HCT116 (cell line): ENCODE measurements around the gene ZNF546. TPM values are rescaled to one million over a fixed set of nuclear protein-coding genes. Genes with fewer than 3 reads are reported as not detected.

Experiments
- ATAC-seq: fragments of 200-7000 bp; cut with Tn5 transposase; 2 replicates; pipeline ENCODE4 v1.9.1; 2020; ENCODE audit warnings: mild to moderate bottlenecking, moderate library complexity
- BruUV-seq: library from RNA; stranded (reverse); fragments of 400-500 nt; replicated peaks from 2 replicates; lab custom pipeline; 2021; lab: Mats Ljungman, UMichigan
- CTCF ChIA-PET: fragments of 300-600 bp; sonication (Branson Sonifier 250); formaldehyde crosslinking; loops from one replicate; lab custom pipeline; 2021; ENCODE audit warnings: antibody characterized with exemption; lab: Charles Lee
- POLR2A ChIA-PET: fragments of 300-600, 350-600 bp; sonication (Branson Sonifier 250); formaldehyde crosslinking; loops from one replicate; lab custom pipeline; 2021; ENCODE audit warnings: antibody characterized with exemption; lab: Charles Lee
- RAD21 ChIA-PET, 2 experiments: fragments of 300-600 bp; sonication (Branson Sonifier 250); formaldehyde crosslinking; loops; one replicate each; lab custom pipeline; 2023; ENCODE audit warnings: low total read pairs in 2 of 2; ENCODE audit not compliant: uncharacterized antibody in 2 of 2, unreplicated experiment in 2 of 2, low non-redundant PET in 1 of 2; lab: Charles Lee
- DNase-seq: peaks from one replicate; pipeline ENCODE4 v3.0.0-alpha.2; 2010; ENCODE audit warnings: low read depth, low spot score
- H2AFZ ChIP-seq: fragments of 200-600 bp; shearing (Covaris generic), sonication (generic); 2 replicates; pipeline ENCODE4 v1.6.1; 2017; ENCODE audit warnings: low read depth, mixed run types, mixed read lengths, antibody characterized with exemption, low read length; ENCODE audit not compliant: poor library complexity, severe bottlenecking
- H3K27ac ChIP-seq: 2 replicates; pipeline ENCODE4 v1.5.1; 2012; ENCODE audit warnings: low read depth, low read length
- H3K27me3 ChIP-seq: fragments of 200-600 bp; sonication (generic); 2 replicates; pipeline ENCODE4 v1.6.1; 2016; ENCODE audit warnings: mixed run types, low read length, mixed read lengths; ENCODE audit not compliant: insufficient read depth
- H3K36me3 ChIP-seq, 2 experiments: fragments of 200-500 bp in 1 of 2; fragments of 200-600 bp in 1 of 2; sonication (Bioruptor generic) in 1 of 2; sonication (generic) in 1 of 2; 2 replicates each; pipeline versions ENCODE4 v1.5.1 to v1.6.1; 2014 to 2016; ENCODE audit warnings: low read length in 2 of 2, inconsistent platforms in 1 of 2, mixed read lengths in 1 of 2, mixed run types in 1 of 2; ENCODE audit not compliant: insufficient read depth in 2 of 2, control insufficient read depth in 1 of 2
- H3K4me1 ChIP-seq, 2 experiments: fragments of 200-600 bp in 1 of 2; sonication (generic) in 1 of 2; 2 replicates each; pipeline versions ENCODE4 v1.5.1 to v1.6.1; 2012 to 2017; ENCODE audit warnings: low read length in 2 of 2, inconsistent platforms in 1 of 2, mild to moderate bottlenecking in 1 of 2, mixed read lengths in 1 of 2, mixed run types in 1 of 2, moderate library complexity in 1 of 2; ENCODE audit not compliant: insufficient read depth in 2 of 2, control insufficient read depth in 1 of 2
- H3K4me2 ChIP-seq: fragments of 200-600 bp; sonication (generic); 2 replicates; pipeline ENCODE4 v1.6.1; 2017; ENCODE audit warnings: mixed run types, low read length, mixed read lengths
- H3K4me3 ChIP-seq, 2 experiments: fragments of 200-600 bp in 1 of 2; sonication (generic) in 1 of 2; replicated peaks in 1 of 2; 2 replicates each; pipeline ENCODE4 v1.5.1; 2011 to 2016; ENCODE audit warnings: low read length in 2 of 2, control low read depth in 1 of 2, low read depth in 1 of 2, mild to moderate bottlenecking in 1 of 2, mixed read lengths in 1 of 2, mixed run types in 1 of 2
- H3K79me2 ChIP-seq: fragments of 200-600 bp; sonication (generic); 2 replicates; pipeline ENCODE4 v1.6.1; 2017; ENCODE audit warnings: mild to moderate bottlenecking, mixed run types, low read length, moderate library complexity, mixed read lengths; ENCODE audit not compliant: insufficient read depth
- H3K9ac ChIP-seq: fragments of 200-600 bp; sonication (generic); 2 replicates; pipeline ENCODE4 v1.6.1; 2016; ENCODE audit warnings: low read length, mixed read lengths
- H3K9me2 ChIP-seq: fragments of 200-600 bp; sonication (generic), shearing (Covaris generic); 2 replicates; pipeline ENCODE4 v1.6.1; 2017; ENCODE audit warnings: mixed run types, mild to moderate bottlenecking, moderate library complexity; ENCODE audit not compliant: insufficient read depth
- H3K9me3 ChIP-seq, 2 experiments: fragments of 200-500 bp in 1 of 2; fragments of 200-600 bp in 1 of 2; sonication (Bioruptor generic) in 1 of 2; sonication (generic) in 1 of 2; 2 replicates each; pipeline ENCODE4 v1.6.1; 2014 to 2017; ENCODE audit warnings: low read length in 2 of 2, mixed read lengths in 2 of 2, inconsistent platforms in 1 of 2, low read depth in 1 of 2, mild to moderate bottlenecking in 1 of 2, mixed run types in 1 of 2, moderate library complexity in 1 of 2; ENCODE audit not compliant: control insufficient read depth in 1 of 2, insufficient read depth in 1 of 2
- H4K20me1 ChIP-seq: fragments of 200-600 bp; sonication (generic), shearing (Covaris generic); 2 replicates; pipeline ENCODE4 v1.6.1; 2017; ENCODE audit warnings: mixed run types, mild to moderate bottlenecking, moderate library complexity; ENCODE audit not compliant: insufficient read depth
- CBX3 ChIP-seq: IDR thresholded peaks from 2 replicates; pipeline ENCODE4 v1.6.1; 2012; ENCODE audit warnings: low read depth
- CEBPB ChIP-seq: IDR thresholded peaks from 2 replicates; pipeline ENCODE4 v1.6.1; 2012; ENCODE audit warnings: low read depth
- EGR1 ChIP-seq: IDR thresholded peaks from 2 replicates; pipeline ENCODE4 v1.6.1; 2012; ENCODE audit warnings: low read depth
- ELF1 ChIP-seq: IDR thresholded peaks from 2 replicates; pipeline ENCODE4 v1.6.1; 2012; ENCODE audit warnings: low read depth, borderline replicate concordance
- EZH2 ChIP-seq: fragments of 200-600 bp; sonication (generic); IDR thresholded peaks from 2 replicates; pipeline ENCODE4 v1.6.1; 2017; ENCODE audit warnings: antibody characterized with exemption, mixed run types
- EZH2phosphoT487 ChIP-seq: fragments of 200-600 bp; IDR thresholded peaks from 2 replicates; pipeline ENCODE4 v1.6.1; 2018; ENCODE audit warnings: antibody characterized with exemption, borderline replicate concordance
- FOSL1 ChIP-seq: IDR thresholded peaks from 2 replicates; pipeline ENCODE4 v1.6.1; 2012; ENCODE audit warnings: low read depth
- JUND ChIP-seq: IDR thresholded peaks from 2 replicates; pipeline ENCODE4 v1.6.1; 2012
- POLR2A ChIP-seq: IDR thresholded peaks from 2 replicates; pipeline ENCODE4 v1.7.0; 2011; ENCODE audit warnings: borderline replicate concordance; ENCODE audit not compliant: insufficient read depth, insufficient read length; ENCODE audit errors: extremely low read depth
- POLR2AphosphoS5 ChIP-seq: IDR thresholded peaks from 2 replicates; pipeline ENCODE4 v1.6.1; 2011; ENCODE audit warnings: mild to moderate bottlenecking, low read depth, low read length, moderate library complexity
- RAD21 ChIP-seq: IDR thresholded peaks from 2 replicates; pipeline ENCODE4 v1.6.1; 2012; ENCODE audit warnings: low read depth, mild to moderate bottlenecking
- SIN3A ChIP-seq: IDR thresholded peaks from 2 replicates; pipeline ENCODE4 v1.6.1; 2012; ENCODE audit warnings: low read depth
- SP1 ChIP-seq: IDR thresholded peaks from 2 replicates; pipeline ENCODE4 v1.6.1; 2012; ENCODE audit warnings: low read depth
- SRF ChIP-seq: IDR thresholded peaks from 2 replicates; pipeline ENCODE4 v1.6.1; 2012; ENCODE audit warnings: low read depth
- TCF7L2 ChIP-seq: IDR thresholded peaks from 2 replicates; pipeline ENCODE4 v1.7.0; 2011; ENCODE audit warnings: borderline replicate concordance, inconsistent platforms; ENCODE audit not compliant: insufficient read depth, insufficient read length; ENCODE audit errors: extremely low read depth
- YY1 ChIP-seq: IDR thresholded peaks from 2 replicates; pipeline ENCODE4 v1.6.1; 2011; ENCODE audit warnings: low read length, low read depth, moderate library complexity, mild to moderate bottlenecking; ENCODE audit not compliant: insufficient replicate concordance; ENCODE audit errors: extremely low read depth
- ZFX ChIP-seq: fragments of 450-650 bp; IDR thresholded peaks from 2 replicates; pipeline ENCODE4 v1.6.1; 2017
- ZNF274 ChIP-seq: fragments of 200-500 bp; sonication (Bioruptor generic); IDR thresholded peaks from 2 replicates; pipeline ENCODE4 v1.6.1; 2014; ENCODE audit warnings: mild to moderate bottlenecking, low read depth, low read length, inconsistent platforms
- intact Hi-C: fragments of 100-400 bp; cut with micrococcal nuclease; formaldehyde crosslinking; loops from 2 replicates; pipeline ENCODE4 v1.10.0; 2022
- total RNA-seq: library from RNA; stranded (reverse); gene quantifications from one replicate; pipeline ENCODE4 v1.2.1, GENCODE V29; 2021; ENCODE audit not compliant: unreplicated experiment
- TF ChIP-seq, protein P1 (sequence below): IDR thresholded peaks from 2 replicates; pipeline ENCODE4 v1.6.1; 2012; ENCODE audit warnings: low read depth
- TF ChIP-seq, protein P2 (sequence below): IDR thresholded peaks from 2 replicates; pipeline ENCODE4 v1.6.1; 2012
- TF ChIP-seq, protein P3 (sequence below): IDR thresholded peaks from 2 replicates; pipeline ENCODE4 v1.6.1; 2012
- TF ChIP-seq, protein P4 (sequence below): IDR thresholded peaks from 2 replicates; pipeline ENCODE4 v1.6.1; 2011; ENCODE audit warnings: mild to moderate bottlenecking, low read length, moderate library complexity; ENCODE audit not compliant: insufficient replicate concordance; ENCODE audit errors: extremely low read depth

The ZNF546 gene
- total RNA-seq, 1 experiment from 2014 or later: 0.64 TPM

DNA sequence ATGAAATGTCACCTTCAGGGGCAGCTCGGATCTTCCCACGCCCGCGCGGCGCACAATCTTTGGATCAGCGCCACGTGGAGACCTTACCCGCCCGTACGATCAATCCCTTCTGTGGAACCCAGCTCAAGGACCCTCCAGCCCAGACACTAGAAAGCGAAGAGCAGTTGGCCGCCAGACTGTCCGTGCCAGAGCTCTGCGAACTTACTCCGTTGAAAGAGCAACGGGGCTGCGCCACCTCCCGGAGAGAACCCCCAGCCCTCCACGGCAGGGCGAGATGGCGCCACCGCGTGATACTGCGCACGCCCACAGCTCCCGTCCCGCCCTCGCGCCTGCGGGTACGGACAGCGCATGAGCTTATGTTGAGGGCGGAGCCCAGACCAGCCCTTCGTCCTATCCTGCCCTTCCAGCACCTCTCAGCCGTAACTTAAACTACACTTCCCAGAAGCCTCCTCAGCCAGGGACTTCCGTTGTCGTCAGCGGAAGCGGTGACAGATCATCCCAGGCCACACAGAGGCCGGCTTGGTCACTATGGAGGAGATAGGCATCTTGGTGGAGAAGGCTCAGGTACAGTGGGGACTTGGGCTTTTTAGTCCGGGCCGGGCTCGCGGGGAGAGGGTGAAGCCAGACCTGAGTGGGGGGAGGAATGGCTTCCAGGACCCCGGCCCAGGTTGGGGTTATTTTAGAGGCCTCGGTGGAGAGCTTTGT, 26.0 kb upstream of the ZNF546 start, which contains the start of gene PSMC4:
PSMC4 (plus strand) TSS at position 491 of the 705 bp plus-strand sequence; CDS start at position 529, 38 bp downstream.
- Histone ChIP-seq H3K9me2 (no peaks in the 10 kb centered on the region), H3K36me3 (peaks cover 30 to 32% of the 10 kb centered on the region in 2 experiments), H3K4me1 (peaks cover 6 to 18% of the 10 kb centered on the region in 2 experiments), H3K4me2 (peak within 1 kb of the TSS; percentile 99), H3K9me3 (no peaks in the 10 kb centered on the region), H3K4me3 (peak within 1 kb of the TSS; percentile 62 to 100), H3K27ac (peak within 1 kb of the TSS; percentile 82), H3K9ac (peak within 1 kb of the TSS; percentile 99), H4K20me1 (no peaks in the 10 kb centered on the region), H2AFZ (no peak within 1 kb of the TSS), H3K27me3 (no peaks in the 10 kb centered on the region), H3K79me2 (peaks cover 62% of the 10 kb centered on the region)
- ATAC-seq: peak; percentile 98
- peak; percentile 98 for DNase-seq
- BruUV-seq: no TSS peak
- ChIA-PET RAD21 (interaction anchor here in 1 of 2 experiments (0.6 kb wide), 1 partner anchor 600 kb away, joined by 6 read pairs; no protein-coding TSS in a partner anchor), CTCF (interaction anchor here (1.2 to 1.7 kb wide), 8 partner anchors 9 to 247 kb away, joined by 3 to 10 read pairs (median 4); partner anchors contain the start of genes FBL and TTC9B), POLR2A (interaction anchor here (0.6 to 1.5 kb wide), 8 partner anchors 10 to 535 kb away, joined by 3 to 7 read pairs (median 4); partner anchors contain the start of genes RPS16, ZNF546 and ZNF780A)
- intact Hi-C loops: loop anchor here (2.0 kb wide), 1 partner anchor 178 kb away; no protein-coding TSS in a partner anchor
- TF ChIP-seq EZH2 (no peak), CEBPB (no peak), SIN3A (peak; percentile 91), FOSL1 (no peak), ELF1 (no peak; the same call in 1 of the 2 replicates), YY1 (peak; percentile 64), SRF (no peak), TCF7L2 (no peak), EZH2phosphoT487 (no peak), SP1 (peak; percentile 50), POLR2A (peak; percentile 77), ZFX (peak; percentile 72; the same call in 1 of the 2 replicates), ZNF274 (no peak), CBX3 (no peak), EGR1 (peak; percentile 40; the same call in 1 of the 2 replicates), POLR2AphosphoS5 (peak; percentile 90), JUND (no peak), RAD21 (peak; percentile 64)
- TF ChIP-seq, protein P1, sequence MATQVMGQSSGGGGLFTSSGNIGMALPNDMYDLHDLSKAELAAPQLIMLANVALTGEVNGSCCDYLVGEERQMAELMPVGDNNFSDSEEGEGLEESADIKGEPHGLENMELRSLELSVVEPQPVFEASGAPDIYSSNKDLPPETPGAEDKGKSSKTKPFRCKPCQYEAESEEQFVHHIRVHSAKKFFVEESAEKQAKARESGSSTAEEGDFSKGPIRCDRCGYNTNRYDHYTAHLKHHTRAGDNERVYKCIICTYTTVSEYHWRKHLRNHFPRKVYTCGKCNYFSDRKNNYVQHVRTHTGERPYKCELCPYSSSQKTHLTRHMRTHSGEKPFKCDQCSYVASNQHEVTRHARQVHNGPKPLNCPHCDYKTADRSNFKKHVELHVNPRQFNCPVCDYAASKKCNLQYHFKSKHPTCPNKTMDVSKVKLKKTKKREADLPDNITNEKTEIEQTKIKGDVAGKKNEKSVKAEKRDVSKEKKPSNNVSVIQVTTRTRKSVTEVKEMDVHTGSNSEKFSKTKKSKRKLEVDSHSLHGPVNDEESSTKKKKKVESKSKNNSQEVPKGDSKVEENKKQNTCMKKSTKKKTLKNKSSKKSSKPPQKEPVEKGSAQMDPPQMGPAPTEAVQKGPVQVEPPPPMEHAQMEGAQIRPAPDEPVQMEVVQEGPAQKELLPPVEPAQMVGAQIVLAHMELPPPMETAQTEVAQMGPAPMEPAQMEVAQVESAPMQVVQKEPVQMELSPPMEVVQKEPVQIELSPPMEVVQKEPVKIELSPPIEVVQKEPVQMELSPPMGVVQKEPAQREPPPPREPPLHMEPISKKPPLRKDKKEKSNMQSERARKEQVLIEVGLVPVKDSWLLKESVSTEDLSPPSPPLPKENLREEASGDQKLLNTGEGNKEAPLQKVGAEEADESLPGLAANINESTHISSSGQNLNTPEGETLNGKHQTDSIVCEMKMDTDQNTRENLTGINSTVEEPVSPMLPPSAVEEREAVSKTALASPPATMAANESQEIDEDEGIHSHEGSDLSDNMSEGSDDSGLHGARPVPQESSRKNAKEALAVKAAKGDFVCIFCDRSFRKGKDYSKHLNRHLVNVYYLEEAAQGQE: no peak
- TF ChIP-seq, protein P2, sequence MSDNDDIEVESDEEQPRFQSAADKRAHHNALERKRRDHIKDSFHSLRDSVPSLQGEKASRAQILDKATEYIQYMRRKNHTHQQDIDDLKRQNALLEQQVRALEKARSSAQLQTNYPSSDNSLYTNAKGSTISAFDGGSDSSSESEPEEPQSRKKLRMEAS: peak; percentile 95
- TF ChIP-seq, protein P3, sequence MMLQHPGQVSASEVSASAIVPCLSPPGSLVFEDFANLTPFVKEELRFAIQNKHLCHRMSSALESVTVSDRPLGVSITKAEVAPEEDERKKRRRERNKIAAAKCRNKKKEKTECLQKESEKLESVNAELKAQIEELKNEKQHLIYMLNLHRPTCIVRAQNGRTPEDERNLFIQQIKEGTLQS: no peak
- TF ChIP-seq, protein P4, sequence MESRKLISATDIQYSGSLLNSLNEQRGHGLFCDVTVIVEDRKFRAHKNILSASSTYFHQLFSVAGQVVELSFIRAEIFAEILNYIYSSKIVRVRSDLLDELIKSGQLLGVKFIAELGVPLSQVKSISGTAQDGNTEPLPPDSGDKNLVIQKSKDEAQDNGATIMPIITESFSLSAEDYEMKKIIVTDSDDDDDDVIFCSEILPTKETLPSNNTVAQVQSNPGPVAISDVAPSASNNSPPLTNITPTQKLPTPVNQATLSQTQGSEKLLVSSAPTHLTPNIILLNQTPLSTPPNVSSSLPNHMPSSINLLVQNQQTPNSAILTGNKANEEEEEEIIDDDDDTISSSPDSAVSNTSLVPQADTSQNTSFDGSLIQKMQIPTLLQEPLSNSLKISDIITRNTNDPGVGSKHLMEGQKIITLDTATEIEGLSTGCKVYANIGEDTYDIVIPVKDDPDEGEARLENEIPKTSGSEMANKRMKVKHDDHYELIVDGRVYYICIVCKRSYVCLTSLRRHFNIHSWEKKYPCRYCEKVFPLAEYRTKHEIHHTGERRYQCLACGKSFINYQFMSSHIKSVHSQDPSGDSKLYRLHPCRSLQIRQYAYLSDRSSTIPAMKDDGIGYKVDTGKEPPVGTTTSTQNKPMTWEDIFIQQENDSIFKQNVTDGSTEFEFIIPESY: no peak
